BLaER1 treated with 17β-estradiol and CSF1 and Interleukin-3, amounts not matched to agents 10 nM and 100 nM (cell line): ENCODE data around the gene UBE2Z.
A peak's percentile ranks its signal among the peaks of the same experiment; 100 is the strongest.

Source experiments
- H3K27ac ChIP-seq, 11 experiments: shearing (Covaris generic); formaldehyde crosslinking; 2 replicates each; pipeline ENCODE4 v1.8.1; 2022
- H3K27me3 ChIP-seq, 11 experiments: shearing (Covaris generic); formaldehyde crosslinking; 2 replicates each; pipeline ENCODE4 v1.8.1; 2022
- H3K36me3 ChIP-seq, 11 experiments: shearing (Covaris generic); formaldehyde crosslinking; 2 replicates each; pipeline ENCODE4 v1.8.1; 2022
- H3K4me1 ChIP-seq, 10 experiments: shearing (Covaris generic); formaldehyde crosslinking; 2 replicates each; pipeline ENCODE4 v1.8.1; 2022
- H3K4me2 ChIP-seq, 11 experiments: shearing (Covaris generic); formaldehyde crosslinking; 2 replicates each; pipeline ENCODE4 v1.8.1; 2022
- H3K4me3 ChIP-seq, 10 experiments: shearing (Covaris generic); formaldehyde crosslinking; 2 replicates each; pipeline ENCODE4 v1.8.1; 2022
- H3K9ac ChIP-seq, 11 experiments: shearing (Covaris generic); formaldehyde crosslinking; 2 replicates each; pipeline ENCODE4 v1.8.1; 2022
- H3K9me3 ChIP-seq, 11 experiments: shearing (Covaris generic); formaldehyde crosslinking; replicated peaks in 1 of 11; 2 replicates each; pipeline ENCODE4 v1.8.1; 2022
- H4K20me1 ChIP-seq, 11 experiments: shearing (Covaris generic); formaldehyde crosslinking; 2 replicates each; pipeline ENCODE4 v1.8.1; 2022
- Cebpa-rat ChIP-seq, 11 experiments: shearing (Covaris generic); IDR thresholded peaks; 2 replicates each; pipeline ENCODE4 v1.8.1; 2022

The UBE2Z gene

GRCh38 chr17:48873209-48873608 lies 35.0 kb upstream of the UBE2Z start:
- TF ChIP-seq Cebpa-rat (IDR thresholded peaks at IDR 0.05): no peak
- H3K4me3 ChIP-seq: no peak overlapping the region
- no peaks in the 10 kb centered on the region for H3K36me3 ChIP-seq
- peaks cover 12 to 69% (median 65%) of the 10 kb centered on the region in 10 experiments; a peak in 19 of 20 replicates for H3K4me1 ChIP-seq
- no peak overlapping the region for H3K9ac ChIP-seq
- peaks cover 0 to 8% (median 0%) of the 10 kb centered on the region in 11 experiments; a peak in 3 of 22 replicates for H3K27me3 ChIP-seq
- no peaks in the 10 kb centered on the region for H3K9me3 ChIP-seq
- peaks cover 0 to 6% (median 0%) of the 10 kb centered on the region in 11 experiments; a peak in 1 of 22 replicates for H4K20me1 ChIP-seq
- H3K27ac ChIP-seq: no peak overlapping the region
- peak overlapping the region in 9 of 11 experiments; percentile 7 to 85 (median 52); a peak in 10 of 22 replicates for H3K4me2 ChIP-seq

- no peak for TF ChIP-seq Cebpa-rat (IDR thresholded peaks at IDR 0.05)
- no peak overlapping the region for H3K27ac ChIP-seq
- no peaks in the 10 kb centered on the region for H3K9me3 ChIP-seq
- no peaks in the 10 kb centered on the region for H3K36me3 ChIP-seq
- H3K27me3 ChIP-seq: peaks cover 0 to 8% (median 0%) of the 10 kb centered on the region in 11 experiments; a peak in 3 of 22 replicates
- H3K9ac ChIP-seq: no peak overlapping the region
- peaks cover 0 to 6% (median 0%) of the 10 kb centered on the region in 11 experiments; a peak in 1 of 22 replicates for H4K20me1 ChIP-seq
- H3K4me3 ChIP-seq: no peak overlapping the region
- peaks cover 12 to 70% (median 65%) of the 10 kb centered on the region in 10 experiments; a peak in 19 of 20 replicates for H3K4me1 ChIP-seq
- H3K4me2 ChIP-seq: peak overlapping the region in 6 of 11 experiments; percentile 8 to 85 (median 48); a peak in 7 of 22 replicates
Observed at GRCh38 chr17:48873696-48874443, 34.3 kb upstream of the UBE2Z start.

GRCh38 chr17:48878920-48879898 lies 29.0 kb upstream of the UBE2Z start:
- H3K9me3 ChIP-seq: no peaks in the 10 kb centered on the region
- no peak overlapping the region for H3K27ac ChIP-seq
- H4K20me1 ChIP-seq: no peaks in the 10 kb centered on the region
- H3K9ac ChIP-seq: no peak overlapping the region
- no peak overlapping the region for H3K4me3 ChIP-seq
- TF ChIP-seq Cebpa-rat (IDR thresholded peaks at IDR 0.05): no peak
- no peaks in the 10 kb centered on the region for H3K27me3 ChIP-seq
- no peaks in the 10 kb centered on the region for H3K36me3 ChIP-seq
- no peak overlapping the region for H3K4me2 ChIP-seq
- H3K4me1 ChIP-seq: peaks cover 6 to 22% (median 20%) of the 10 kb centered on the region in 10 experiments; a peak in 18 of 20 replicates

- no peak overlapping the region for H3K27ac ChIP-seq
- no peaks in the 10 kb centered on the region for H4K20me1 ChIP-seq
- H3K27me3 ChIP-seq: no peaks in the 10 kb centered on the region
- H3K9me3 ChIP-seq: no peaks in the 10 kb centered on the region
- H3K9ac ChIP-seq: no peak overlapping the region
- H3K4me2 ChIP-seq: no peak overlapping the region
- H3K36me3 ChIP-seq: no peaks in the 10 kb centered on the region
- no peak for TF ChIP-seq Cebpa-rat (IDR thresholded peaks at IDR 0.05)
- no peak overlapping the region for H3K4me3 ChIP-seq
- peaks cover under 1 to 14% (median 13%) of the 10 kb centered on the region in 10 experiments; a peak in 18 of 20 replicates for H3K4me1 ChIP-seq
Observed at GRCh38 chr17:48882272-48882671, 25.9 kb upstream of the UBE2Z start.

GRCh38 chr17:48883171-48883570 lies 25.0 kb upstream of the UBE2Z start:
- no peak overlapping the region for H3K4me2 ChIP-seq
- TF ChIP-seq Cebpa-rat (IDR thresholded peaks at IDR 0.05): no peak
- peaks cover 0 to 5% (median 4%) of the 10 kb centered on the region in 10 experiments; a peak in 13 of 20 replicates for H3K4me1 ChIP-seq
- H3K4me3 ChIP-seq: no peak overlapping the region
- no peaks in the 10 kb centered on the region for H3K27me3 ChIP-seq
- no peaks in the 10 kb centered on the region for H4K20me1 ChIP-seq
- H3K27ac ChIP-seq: no peak overlapping the region
- H3K9ac ChIP-seq: no peak overlapping the region
- no peaks in the 10 kb centered on the region for H3K36me3 ChIP-seq
- H3K9me3 ChIP-seq: no peaks in the 10 kb centered on the region

- TF ChIP-seq Cebpa-rat (IDR thresholded peaks at IDR 0.05): no peak
- peaks cover 26 to 33% (median 28%) of the 10 kb centered on the region in 10 experiments for H3K4me1 ChIP-seq
- no peak overlapping the region for H3K4me2 ChIP-seq
- no peak overlapping the region for H3K4me3 ChIP-seq
- H3K9me3 ChIP-seq: no peaks in the 10 kb centered on the region
- H3K27me3 ChIP-seq: no peaks in the 10 kb centered on the region
- no peak overlapping the region for H3K9ac ChIP-seq
- H3K27ac ChIP-seq: no peak overlapping the region
- H4K20me1 ChIP-seq: no peaks in the 10 kb centered on the region
- H3K36me3 ChIP-seq: peaks cover 2 to 14% (median 10%) of the 10 kb centered on the region in 11 experiments; a peak in 21 of 22 replicates
Observed at GRCh38 chr17:48890086-48890485, 18.1 kb upstream of the UBE2Z start.

- H3K4me3 ChIP-seq: peak overlapping the region; percentile 72 to 92 (median 86)
- H3K4me1 ChIP-seq: peaks cover 28 to 41% (median 34%) of the 10 kb centered on the region in 10 experiments
- peak overlapping the region; percentile 45 to 93 (median 82) for H3K27ac ChIP-seq
- H3K4me2 ChIP-seq: peak overlapping the region; percentile 76 to 98 (median 92)
- peak in 3 of 11 experiments; percentile 12 to 69 (median 59); a peak in 3 of 22 replicates for TF ChIP-seq Cebpa-rat (IDR thresholded peaks at IDR 0.05)
- H3K36me3 ChIP-seq: peaks cover 24 to 44% (median 40%) of the 10 kb centered on the region in 11 experiments
- H4K20me1 ChIP-seq: no peaks in the 10 kb centered on the region
- no peaks in the 10 kb centered on the region for H3K9me3 ChIP-seq
- no peaks in the 10 kb centered on the region for H3K27me3 ChIP-seq
- peak overlapping the region; percentile 79 to 90 (median 87) for H3K9ac ChIP-seq
Observed at GRCh38 chr17:48892940-48893645, 15.1 kb upstream of the UBE2Z start.
